GM23338 (cell line): ENCODE data around the gene ATXN7L1. TPM values are rescaled to one million over a fixed set of nuclear protein-coding genes. Genes with fewer than 3 reads are reported as not detected.
A peak's percentile ranks its signal among the peaks of the same experiment; 100 is the strongest.

Experiments used
- ATAC-seq: fragments of 200-7000 bp; cut with Tn5 transposase; 3 replicates; pipeline ENCODE4 v1.9.1; 2020
- DNase-seq: peaks from one replicate; pipeline ENCODE4 v3.0.0-alpha.2; 2015; ENCODE audit warnings: low spot score
- H2AFZ ChIP-seq: fragments of 200-600 bp; sonication (generic); 2 replicates; pipeline ENCODE4 v1.8.0; 2016; ENCODE audit warnings: antibody characterized with exemption, mild to moderate bottlenecking, moderate library complexity
- H3F3A ChIP-seq: fragments of 200-600 bp; sonication (generic); replicated peaks from 2 replicates; pipeline ENCODE4 v1.8.0; 2017; ENCODE audit warnings: antibody characterized with exemption, mixed run types, low read depth
- H3K27ac ChIP-seq: fragments of 200-600 bp; sonication (generic); 2 replicates; pipeline ENCODE4 v1.6.1; 2016; ENCODE audit warnings: low read depth
- H3K27me3 ChIP-seq: fragments of 200-600 bp; sonication (generic); 2 replicates; pipeline ENCODE4 v1.8.0; 2016; ENCODE audit warnings: mild to moderate bottlenecking, mixed run types, moderate library complexity; ENCODE audit not compliant: insufficient read depth
- H3K36me3 ChIP-seq: fragments of 200-600 bp; sonication (generic); 2 replicates; pipeline ENCODE4 v1.8.0; 2016; ENCODE audit warnings: mild to moderate bottlenecking; ENCODE audit not compliant: insufficient read depth
- H3K4me1 ChIP-seq: fragments of 200-600 bp; sonication (generic); 2 replicates; pipeline ENCODE4 v1.8.0; 2016; ENCODE audit warnings: mild to moderate bottlenecking, moderate library complexity; ENCODE audit not compliant: insufficient read depth
- H3K4me2 ChIP-seq: fragments of 200-600 bp; sonication (generic); 2 replicates; pipeline ENCODE4 v1.7.1; 2017; ENCODE audit warnings: mixed run types
- H3K4me3 ChIP-seq: fragments of 200-600 bp; sonication (generic); 2 replicates; pipeline ENCODE4 v1.6.1; 2016; ENCODE audit warnings: mixed run types
- H3K79me2 ChIP-seq: fragments of 200-600 bp; sonication (generic); replicated peaks from 2 replicates; pipeline ENCODE4 v1.8.0; 2017; ENCODE audit warnings: mild to moderate bottlenecking; ENCODE audit not compliant: insufficient read depth
- H3K9me2 ChIP-seq: fragments of 200-600 bp; sonication (generic); 2 replicates; pipeline ENCODE4 v1.8.0; 2017; ENCODE audit not compliant: insufficient read depth
- H4K20me1 ChIP-seq: fragments of 200-600 bp; sonication (generic); replicated peaks from 2 replicates; pipeline ENCODE4 v1.8.0; 2017; ENCODE audit warnings: mild to moderate bottlenecking; ENCODE audit not compliant: insufficient read depth
- H3K27ac Mint-ChIP-seq: 2 replicates; pipeline ENCODE4 v1.8.0; 2020; ENCODE audit warnings: inconsistent platforms, mild to moderate bottlenecking, moderate library complexity, mixed read lengths
- H3K27me3 Mint-ChIP-seq: 3 replicates; pipeline ENCODE4 v1.8.0; 2022; ENCODE audit warnings: low read depth, mild to moderate bottlenecking, moderate library complexity, mixed read lengths, inconsistent platforms; ENCODE audit not compliant: insufficient read depth, poor library complexity
- H3K36me3 Mint-ChIP-seq: 3 replicates; pipeline ENCODE4 v1.8.0; 2021; ENCODE audit warnings: low read depth, mild to moderate bottlenecking, inconsistent platforms, moderate library complexity, mixed read lengths
- H3K4me1 Mint-ChIP-seq: 3 replicates; pipeline ENCODE4 v1.8.0; 2020; ENCODE audit warnings: mild to moderate bottlenecking, inconsistent platforms, mixed read lengths
- H3K4me3 Mint-ChIP-seq: 3 replicates; pipeline ENCODE4 v1.8.0; 2021; ENCODE audit warnings: moderate library complexity, mild to moderate bottlenecking, inconsistent platforms, mixed read lengths
- H3K9me3 Mint-ChIP-seq: 3 replicates; pipeline ENCODE4 v1.8.0; 2020; ENCODE audit warnings: moderate library complexity, mild to moderate bottlenecking, inconsistent platforms, mixed read lengths
- EZH2 ChIP-seq: fragments of 200-600 bp; sonication (generic); IDR thresholded peaks from one replicate; pipeline ENCODE4 v1.8.0; 2017; ENCODE audit warnings: antibody characterized with exemption, mild to moderate bottlenecking, low read depth; ENCODE audit not compliant: unreplicated experiment
- EZH2phosphoT487 ChIP-seq: fragments of 200-600 bp; sonication (generic); IDR thresholded peaks from one replicate; pipeline ENCODE4 v1.8.1; 2018; ENCODE audit warnings: antibody characterized with exemption; ENCODE audit not compliant: unreplicated experiment
- JUNB ChIP-seq: IDR thresholded peaks from one replicate; pipeline ENCODE4 v1.6.1; 2016; ENCODE audit warnings: antibody characterized with exemption; ENCODE audit not compliant: unreplicated experiment
- NANOG ChIP-seq: IDR thresholded peaks from 2 replicates; pipeline ENCODE4 v1.6.1; 2016; ENCODE audit warnings: antibody characterized with exemption, borderline replicate concordance
- POLR2AphosphoS5 ChIP-seq: IDR thresholded peaks from 2 replicates; pipeline ENCODE4 v1.6.1; 2016; ENCODE audit warnings: antibody characterized with exemption, low read depth
- ZNF331 ChIP-seq: fragments of 250-450 bp; sonication (Bioruptor Pico); IDR thresholded peaks from 2 replicates; pipeline ENCODE4 v1.5.0; 2020; ENCODE audit warnings: low read depth, mild to moderate bottlenecking, moderate library complexity
- polyA plus RNA-seq: library from polyadenylated mRNA; unstranded; fragments of >200 nt; fragmentation: Nextera tagmentation; extraction: Ambion mirVana; gene quantifications from 2 replicates; pipeline ENCODE4 v1.2.1, GENCODE V29; 2016
- total RNA-seq: library from RNA; depleted of rRNA; stranded (reverse); fragments of >200 nt; shearing (Covaris generic); gene quantifications from 2 replicates; pipeline ENCODE4 v1.2.3, GENCODE V29; 2014
- TF ChIP-seq, protein P1 (sequence below): IDR thresholded peaks from 2 replicates; pipeline ENCODE4 v1.6.1; 2016; ENCODE audit warnings: antibody characterized with exemption
- TF ChIP-seq, protein P2 (sequence below): fragments of 250-450 bp; sonication (Bioruptor Pico); IDR thresholded peaks from 2 replicates; pipeline ENCODE4 v1.5.0; 2020; ENCODE audit warnings: mild to moderate bottlenecking, moderate library complexity
- TF ChIP-seq, protein P3 (sequence below), 2 experiments: fragments of 200-600 bp in 1 of 2; sonication (generic) in 1 of 2; conservative IDR thresholded peaks; 2 replicates each; pipeline versions ENCODE4 v1.5.1 to v1.6.1; 2016 to 2017; ENCODE audit warnings: antibody characterized with exemption in 2 of 2, low read depth in 2 of 2, mild to moderate bottlenecking in 2 of 2, moderate library complexity in 1 of 2

ATXN7L1 gene
- total and polyA plus RNA-seq, 2 experiments from 2014 or later: 22.8 to 29.8 TPM

DNA sequence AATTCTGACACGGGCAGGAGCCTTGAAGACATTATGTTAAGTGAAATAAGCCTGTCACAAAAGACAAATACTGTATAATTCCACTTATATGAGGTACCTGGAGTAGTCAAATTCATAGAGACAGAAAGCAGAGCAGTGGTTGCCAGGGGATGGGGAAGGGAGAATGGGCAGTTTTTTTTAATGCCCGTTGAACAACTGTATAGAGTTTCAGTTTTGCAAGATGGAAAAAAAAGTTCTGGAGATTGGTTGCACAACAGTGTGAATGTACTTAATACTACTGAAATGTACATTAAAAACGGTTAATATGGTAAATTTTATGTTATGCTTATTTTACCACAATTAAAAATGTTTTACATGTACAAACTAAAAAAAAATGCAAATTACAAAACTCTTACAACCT lies 231.5 kb downstream of the ATXN7L1 start:
- Histone ChIP-seq H3K36me3 (no peaks in the 10 kb centered on the region; the same call in 1 of the 2 replicates), H3K27ac (no peak overlapping the region; the same call in 1 of the 2 replicates), H3K4me2 (no peak overlapping the region), H2AFZ (no peak overlapping the region), H3K9me2 (no peaks in the 10 kb centered on the region), H3K4me1 (peaks cover 65% of the 10 kb centered on the region), H3K27me3 (no peaks in the 10 kb centered on the region), H3K4me3 (no peak overlapping the region), H3F3A (peaks cover 23% of the 10 kb centered on the region), H4K20me1 (no peaks in the 10 kb centered on the region), H3K79me2 (no peaks in the 10 kb centered on the region; the same call in 1 of the 2 replicates)
- DNase-seq (no peak), ATAC-seq (no peak)
- TF ChIP-seq, protein P1, sequence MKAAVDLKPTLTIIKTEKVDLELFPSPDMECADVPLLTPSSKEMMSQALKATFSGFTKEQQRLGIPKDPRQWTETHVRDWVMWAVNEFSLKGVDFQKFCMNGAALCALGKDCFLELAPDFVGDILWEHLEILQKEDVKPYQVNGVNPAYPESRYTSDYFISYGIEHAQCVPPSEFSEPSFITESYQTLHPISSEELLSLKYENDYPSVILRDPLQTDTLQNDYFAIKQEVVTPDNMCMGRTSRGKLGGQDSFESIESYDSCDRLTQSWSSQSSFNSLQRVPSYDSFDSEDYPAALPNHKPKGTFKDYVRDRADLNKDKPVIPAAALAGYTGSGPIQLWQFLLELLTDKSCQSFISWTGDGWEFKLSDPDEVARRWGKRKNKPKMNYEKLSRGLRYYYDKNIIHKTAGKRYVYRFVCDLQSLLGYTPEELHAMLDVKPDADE: no peak
- peaks cover 18% of the 10 kb centered on the region for H3K27me3 Mint-ChIP-seq
- H3K27ac Mint-ChIP-seq: no peak overlapping the region
- no peak overlapping the region for H3K4me3 Mint-ChIP-seq
- H3K9me3 Mint-ChIP-seq: no peaks in the 10 kb centered on the region
- peaks cover 28% of the 10 kb centered on the region for H3K36me3 Mint-ChIP-seq
- peaks cover 70% of the 10 kb centered on the region for H3K4me1 Mint-ChIP-seq

DNA sequence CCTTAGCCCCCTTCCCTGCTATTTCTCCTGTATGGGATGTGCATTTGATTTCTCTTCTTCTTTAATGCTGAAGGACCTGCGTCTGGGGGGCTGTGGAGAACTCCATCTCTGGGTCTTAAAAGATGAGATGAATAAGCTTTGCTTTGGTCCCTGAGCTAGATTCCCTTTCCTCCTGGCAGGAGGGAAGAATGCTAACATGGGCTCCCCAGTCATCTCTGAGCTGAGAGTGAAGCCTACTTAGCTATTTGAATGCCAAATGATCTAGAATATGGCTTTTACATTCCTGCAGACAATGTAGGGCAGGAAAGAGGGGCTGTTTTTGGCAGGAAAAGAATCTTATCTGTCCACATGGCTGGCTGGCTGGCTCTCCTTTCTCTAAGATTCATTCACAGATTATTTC lies 232.5 kb downstream of the ATXN7L1 start:
- no peak overlapping the region; the same call in 1 of the 2 replicates for H3K4me3 ChIP-seq
- H3K79me2 ChIP-seq: no peaks in the 10 kb centered on the region; the same call in 1 of the 2 replicates
- Mint-ChIP-seq H3K4me1 (peaks cover 71% of the 10 kb centered on the region), H3K27me3 (peaks cover 18% of the 10 kb centered on the region), H3K4me3 (no peak overlapping the region; the same call in 2 of the 3 replicates), H3K9me3 (no peaks in the 10 kb centered on the region), H3K36me3 (peaks cover 24% of the 10 kb centered on the region), H3K27ac (peak overlapping the region; percentile 90)
- H3K36me3 ChIP-seq: no peaks in the 10 kb centered on the region; the same call in 1 of the 2 replicates
- peak overlapping the region; percentile 87 for H3K27ac ChIP-seq
- peak; percentile 2; the same call in 1 of the 3 replicates for ATAC-seq
- peak overlapping the region; percentile 72 for H3K4me2 ChIP-seq
- peaks cover 28% of the 10 kb centered on the region for H3F3A ChIP-seq
- peak; percentile 55 for DNase-seq
- H3K4me1 ChIP-seq: peaks cover 61% of the 10 kb centered on the region
- H2AFZ ChIP-seq: no peak overlapping the region
- no peaks in the 10 kb centered on the region for H3K27me3 ChIP-seq
- no peaks in the 10 kb centered on the region for H4K20me1 ChIP-seq
- H3K9me2 ChIP-seq: no peaks in the 10 kb centered on the region
- TF ChIP-seq, protein P2, sequence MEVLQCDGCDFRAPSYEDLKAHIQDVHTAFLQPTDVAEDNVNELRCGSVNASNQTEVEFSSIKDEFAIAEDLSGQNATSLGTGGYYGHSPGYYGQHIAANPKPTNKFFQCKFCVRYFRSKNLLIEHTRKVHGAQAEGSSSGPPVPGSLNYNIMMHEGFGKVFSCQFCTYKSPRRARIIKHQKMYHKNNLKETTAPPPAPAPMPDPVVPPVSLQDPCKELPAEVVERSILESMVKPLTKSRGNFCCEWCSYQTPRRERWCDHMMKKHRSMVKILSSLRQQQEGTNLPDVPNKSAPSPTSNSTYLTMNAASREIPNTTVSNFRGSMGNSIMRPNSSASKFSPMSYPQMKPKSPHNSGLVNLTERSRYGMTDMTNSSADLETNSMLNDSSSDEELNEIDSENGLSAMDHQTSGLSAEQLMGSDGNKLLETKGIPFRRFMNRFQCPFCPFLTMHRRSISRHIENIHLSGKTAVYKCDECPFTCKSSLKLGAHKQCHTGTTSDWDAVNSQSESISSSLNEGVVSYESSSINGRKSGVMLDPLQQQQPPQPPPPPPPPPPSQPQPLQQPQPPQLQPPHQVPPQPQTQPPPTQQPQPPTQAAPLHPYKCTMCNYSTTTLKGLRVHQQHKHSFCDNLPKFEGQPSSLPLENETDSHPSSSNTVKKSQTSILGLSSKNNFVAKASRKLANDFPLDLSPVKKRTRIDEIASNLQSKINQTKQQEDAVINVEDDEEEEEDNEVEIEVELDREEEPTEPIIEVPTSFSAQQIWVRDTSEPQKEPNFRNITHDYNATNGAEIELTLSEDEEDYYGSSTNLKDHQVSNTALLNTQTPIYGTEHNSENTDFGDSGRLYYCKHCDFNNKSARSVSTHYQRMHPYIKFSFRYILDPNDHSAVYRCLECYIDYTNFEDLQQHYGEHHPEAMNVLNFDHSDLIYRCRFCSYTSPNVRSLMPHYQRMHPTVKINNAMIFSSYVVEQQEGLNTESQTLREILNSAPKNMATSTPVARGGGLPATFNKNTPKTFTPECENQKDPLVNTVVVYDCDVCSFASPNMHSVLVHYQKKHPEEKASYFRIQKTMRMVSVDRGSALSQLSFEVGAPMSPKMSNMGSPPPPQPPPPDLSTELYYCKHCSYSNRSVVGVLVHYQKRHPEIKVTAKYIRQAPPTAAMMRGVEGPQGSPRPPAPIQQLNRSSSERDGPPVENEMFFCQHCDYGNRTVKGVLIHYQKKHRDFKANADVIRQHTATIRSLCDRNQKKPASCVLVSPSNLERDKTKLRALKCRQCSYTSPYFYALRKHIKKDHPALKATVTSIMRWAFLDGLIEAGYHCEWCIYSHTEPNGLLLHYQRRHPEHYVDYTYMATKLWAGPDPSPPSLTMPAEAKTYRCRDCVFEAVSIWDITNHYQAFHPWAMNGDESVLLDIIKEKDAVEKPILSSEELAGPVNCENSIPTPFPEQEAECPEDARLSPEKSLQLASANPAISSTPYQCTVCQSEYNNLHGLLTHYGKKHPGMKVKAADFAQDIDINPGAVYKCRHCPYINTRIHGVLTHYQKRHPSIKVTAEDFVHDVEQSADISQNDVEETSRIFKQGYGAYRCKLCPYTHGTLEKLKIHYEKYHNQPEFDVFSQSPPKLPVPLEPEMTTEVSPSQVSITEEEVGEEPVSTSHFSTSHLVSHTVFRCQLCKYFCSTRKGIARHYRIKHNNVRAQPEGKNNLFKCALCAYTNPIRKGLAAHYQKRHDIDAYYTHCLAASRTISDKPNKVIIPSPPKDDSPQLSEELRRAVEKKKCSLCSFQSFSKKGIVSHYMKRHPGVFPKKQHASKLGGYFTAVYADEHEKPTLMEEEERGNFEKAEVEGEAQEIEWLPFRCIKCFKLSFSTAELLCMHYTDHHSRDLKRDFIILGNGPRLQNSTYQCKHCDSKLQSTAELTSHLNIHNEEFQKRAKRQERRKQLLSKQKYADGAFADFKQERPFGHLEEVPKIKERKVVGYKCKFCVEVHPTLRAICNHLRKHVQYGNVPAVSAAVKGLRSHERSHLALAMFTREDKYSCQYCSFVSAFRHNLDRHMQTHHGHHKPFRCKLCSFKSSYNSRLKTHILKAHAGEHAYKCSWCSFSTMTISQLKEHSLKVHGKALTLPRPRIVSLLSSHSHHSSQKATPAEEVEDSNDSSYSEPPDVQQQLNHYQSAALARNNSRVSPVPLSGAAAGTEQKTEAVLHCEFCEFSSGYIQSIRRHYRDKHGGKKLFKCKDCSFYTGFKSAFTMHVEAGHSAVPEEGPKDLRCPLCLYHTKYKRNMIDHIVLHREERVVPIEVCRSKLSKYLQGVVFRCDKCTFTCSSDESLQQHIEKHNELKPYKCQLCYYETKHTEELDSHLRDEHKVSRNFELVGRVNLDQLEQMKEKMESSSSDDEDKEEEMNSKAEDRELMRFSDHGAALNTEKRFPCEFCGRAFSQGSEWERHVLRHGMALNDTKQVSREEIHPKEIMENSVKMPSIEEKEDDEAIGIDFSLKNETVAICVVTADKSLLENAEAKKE (CRISPR knock-in tag): no peak
- TF ChIP-seq EZH2phosphoT487: no peak
- no peak for TF ChIP-seq NANOG
- TF ChIP-seq JUNB: no peak
- TF ChIP-seq POLR2AphosphoS5: no peak
- TF ChIP-seq ZNF331 (CRISPR knock-in tag): no peak
- TF ChIP-seq, protein P3, sequence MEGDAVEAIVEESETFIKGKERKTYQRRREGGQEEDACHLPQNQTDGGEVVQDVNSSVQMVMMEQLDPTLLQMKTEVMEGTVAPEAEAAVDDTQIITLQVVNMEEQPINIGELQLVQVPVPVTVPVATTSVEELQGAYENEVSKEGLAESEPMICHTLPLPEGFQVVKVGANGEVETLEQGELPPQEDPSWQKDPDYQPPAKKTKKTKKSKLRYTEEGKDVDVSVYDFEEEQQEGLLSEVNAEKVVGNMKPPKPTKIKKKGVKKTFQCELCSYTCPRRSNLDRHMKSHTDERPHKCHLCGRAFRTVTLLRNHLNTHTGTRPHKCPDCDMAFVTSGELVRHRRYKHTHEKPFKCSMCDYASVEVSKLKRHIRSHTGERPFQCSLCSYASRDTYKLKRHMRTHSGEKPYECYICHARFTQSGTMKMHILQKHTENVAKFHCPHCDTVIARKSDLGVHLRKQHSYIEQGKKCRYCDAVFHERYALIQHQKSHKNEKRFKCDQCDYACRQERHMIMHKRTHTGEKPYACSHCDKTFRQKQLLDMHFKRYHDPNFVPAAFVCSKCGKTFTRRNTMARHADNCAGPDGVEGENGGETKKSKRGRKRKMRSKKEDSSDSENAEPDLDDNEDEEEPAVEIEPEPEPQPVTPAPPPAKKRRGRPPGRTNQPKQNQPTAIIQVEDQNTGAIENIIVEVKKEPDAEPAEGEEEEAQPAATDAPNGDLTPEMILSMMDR (conservative IDR thresholded peaks at IDR 0.05; ENCODE audit: low read depth in 2 of 2): no peak
- TF ChIP-seq EZH2: no peak
